T1000 (cell line): Measurements from ENCODE around the gene SPIB.

Experiments used
- DNase-seq: peaks from one replicate; lab custom pipeline; 2025; ENCODE audit warnings: mixed read lengths; lab: John Stamatoyannopoulos, UW

The SPIB gene

GRCh38 chr19:50419022-50419579 lies 363 bp downstream of the SPIB start:
- no peak for DNase-seq

GRCh38 chr19:50419580-50420035 lies 870 bp downstream of the SPIB start:
- DNase-seq: no peak

GRCh38 chr19:50420127-50420526 lies 1.4 kb downstream of the SPIB start:
- no peak for DNase-seq

GRCh38 chr19:50420808-50421207 lies 2.1 kb downstream of the SPIB start:
- no peak for DNase-seq

- no peak for DNase-seq
Measured at GRCh38 chr19:50422397-50423278, 3.9 kb downstream of the SPIB start.

- no peak for DNase-seq
Measured at GRCh38 chr19:50423279-50424113, 4.8 kb downstream of the SPIB start.

- DNase-seq: no peak
Measured at GRCh38 chr19:50425581-50425980, 6.8 kb downstream of the SPIB start.

GRCh38 chr19:50427318-50427925 lies 8.7 kb downstream of the SPIB start:
- DNase-seq: no peak

- DNase-seq: no peak
Measured at GRCh38 chr19:50427997-50428425, 9.3 kb downstream of the SPIB start.

GRCh38 chr19:50428772-50429463 lies 10.2 kb downstream of the SPIB start:
- no peak for DNase-seq

GRCh38 chr19:50430888-50431342 lies 12.2 kb downstream of the SPIB start:
- DNase-seq: no peak

GRCh38 chr19:50431343-50432220 lies 12.8 kb downstream of the SPIB start:
- peak; percentile 52 for DNase-seq

- no peak for DNase-seq
Measured at GRCh38 chr19:50432221-50433028, 13.7 kb downstream of the SPIB start, which contains the start of gene MYBPC2. Gene MYBPC2, plus strand, starts transcription at chr19:50432892. Its CDS starts 62 bp downstream, at chr19:50432954.

- no peak for DNase-seq
Measured at GRCh38 chr19:50433201-50434180, 14.8 kb downstream of the SPIB start.

- DNase-seq: no peak
Measured at GRCh38 chr19:50434525-50434924, 15.8 kb downstream of the SPIB start.

GRCh38 chr19:50435221-50435620 lies 16.5 kb downstream of the SPIB start:
- no peak for DNase-seq

- DNase-seq: no peak
Measured at GRCh38 chr19:50435627-50436026, 16.9 kb downstream of the SPIB start.

- DNase-seq: no peak
Measured at GRCh38 chr19:50437862-50438449, 19.2 kb downstream of the SPIB start.
